Left cardiac atrium (tissue), 4 donors: Measurements from ENCODE around the gene ADAM23. TPM values are rescaled to one million over a fixed set of nuclear protein-coding genes. Genes with fewer than 3 reads are reported as not detected.
A peak's percentile ranks its signal among the peaks of the same experiment; 100 is the strongest.
"Not testable (repeated sequence)": the region's sequence is repeated elsewhere in the genome, so short reads cannot be mapped to it uniquely, and the experiment has no call there.

Experiments used
- ATAC-seq, 2 donors: fragments of 200-7000 bp; cut with Tn5 transposase; one replicate each; pipeline ENCODE4 v1.9.1; 2020; ENCODE audit warnings: mild to moderate bottlenecking in 2 of 2, moderate library complexity in 2 of 2
- DNase-seq: peaks from one replicate; pipeline ENCODE4 v3.0.0-alpha.2; 2020
- intact Hi-C, 2 donors: fragments of 100-400 bp; cut with DNase I; formaldehyde crosslinking; loops; one replicate each; pipeline versions ENCODE4 v1.14.1 to v1.15.1; 2022 to 2023
- long read RNA-seq: library from polyadenylated mRNA; unstranded; transcript quantifications from one replicate; pipeline ENCODE4 v2.0.0, GENCODE V29; 2021
- total RNA-seq, 2 donors: library from RNA; stranded (reverse); fragmentation: NEBNext Ultra II Directional; extraction: Animal tissue kit (Norgen Biotek cat#: 25700); gene quantifications; one replicate each; pipeline ENCODE4 v1.2.1, GENCODE V29; 2021
- donor health status: DM: no; HTN: yes; CAD: no.
- donor health status: DM: no; HTN: yes; CAD: no; lungs with severe emphysema.
- donor health status: DM: yes; HTN: yes; CAD: no.
- donor health status: Dilated cardiomyopathy.

Gene ADAM23, protein sequence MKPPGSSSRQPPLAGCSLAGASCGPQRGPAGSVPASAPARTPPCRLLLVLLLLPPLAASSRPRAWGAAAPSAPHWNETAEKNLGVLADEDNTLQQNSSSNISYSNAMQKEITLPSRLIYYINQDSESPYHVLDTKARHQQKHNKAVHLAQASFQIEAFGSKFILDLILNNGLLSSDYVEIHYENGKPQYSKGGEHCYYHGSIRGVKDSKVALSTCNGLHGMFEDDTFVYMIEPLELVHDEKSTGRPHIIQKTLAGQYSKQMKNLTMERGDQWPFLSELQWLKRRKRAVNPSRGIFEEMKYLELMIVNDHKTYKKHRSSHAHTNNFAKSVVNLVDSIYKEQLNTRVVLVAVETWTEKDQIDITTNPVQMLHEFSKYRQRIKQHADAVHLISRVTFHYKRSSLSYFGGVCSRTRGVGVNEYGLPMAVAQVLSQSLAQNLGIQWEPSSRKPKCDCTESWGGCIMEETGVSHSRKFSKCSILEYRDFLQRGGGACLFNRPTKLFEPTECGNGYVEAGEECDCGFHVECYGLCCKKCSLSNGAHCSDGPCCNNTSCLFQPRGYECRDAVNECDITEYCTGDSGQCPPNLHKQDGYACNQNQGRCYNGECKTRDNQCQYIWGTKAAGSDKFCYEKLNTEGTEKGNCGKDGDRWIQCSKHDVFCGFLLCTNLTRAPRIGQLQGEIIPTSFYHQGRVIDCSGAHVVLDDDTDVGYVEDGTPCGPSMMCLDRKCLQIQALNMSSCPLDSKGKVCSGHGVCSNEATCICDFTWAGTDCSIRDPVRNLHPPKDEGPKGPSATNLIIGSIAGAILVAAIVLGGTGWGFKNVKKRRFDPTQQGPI
- 10 to 100 TPM; 30.2 to 31.1 TPM for total RNA-seq
- long read RNA-seq, full-length matches to known transcripts = 7 of 13 reads
- long read RNA-seq, partial matches to known transcripts = 2 of 13 reads
- long read RNA-seq, other reads (novel, unspliced or antisense) = 4 of 13 reads

DNA sequence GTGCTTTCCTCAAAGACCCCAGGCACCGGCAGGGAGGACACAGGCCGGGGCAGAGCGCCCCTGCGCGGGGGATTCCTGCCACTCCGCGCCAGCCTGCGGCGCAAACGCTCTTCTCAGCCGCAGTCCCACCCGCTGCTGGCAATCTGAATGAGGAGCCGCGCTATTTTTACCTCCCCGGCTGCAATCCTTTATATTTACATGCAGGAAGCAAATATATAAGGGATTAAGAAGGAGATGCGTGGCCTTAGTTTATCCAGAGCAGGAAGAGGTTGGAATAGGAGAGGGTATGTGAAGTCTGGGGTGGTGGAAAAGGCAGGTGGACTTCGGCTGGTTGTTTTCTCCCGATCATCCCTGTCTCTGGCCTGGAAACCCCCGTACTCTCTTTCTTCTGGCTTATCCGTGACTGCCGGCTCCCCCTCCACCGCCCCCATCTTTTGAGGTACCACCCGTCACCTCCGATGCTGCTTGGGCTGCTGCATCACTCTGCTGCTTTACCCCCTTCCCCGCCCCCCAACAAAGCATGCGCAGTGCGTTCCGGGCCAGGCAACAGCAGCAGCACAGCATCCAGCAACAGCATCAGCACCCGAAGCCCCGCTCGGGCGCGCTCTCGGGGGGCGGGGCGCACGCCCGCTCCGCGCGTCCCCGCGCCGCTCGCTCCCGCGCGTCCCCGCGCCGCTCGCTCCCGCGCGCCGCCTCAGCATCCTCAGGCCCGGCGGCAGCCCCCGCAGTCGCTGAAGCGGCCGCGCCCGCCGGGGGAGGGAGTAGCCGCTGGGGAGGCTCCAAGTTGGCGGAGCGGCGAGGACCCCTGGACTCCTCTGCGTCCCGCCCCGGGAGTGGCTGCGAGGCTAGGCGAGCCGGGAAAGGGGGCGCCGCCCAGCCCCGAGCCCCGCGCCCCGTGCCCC lies at the start of gene ADAM23:
Gene ADAM23, plus strand, starts transcription at position 700 of the 902 bp plus-strand sequence. CDS start 335 bp downstream, outside the sequence.
- ATAC-seq (peak; percentile 91), DNase-seq (peak; percentile 51)
- intact Hi-C loops = loop anchor here in 1 of 2 donors (5.0 to 10.0 kb wide), 2 partner anchors 114 to 278 kb away; no protein-coding TSS in a partner anchor

DNA sequence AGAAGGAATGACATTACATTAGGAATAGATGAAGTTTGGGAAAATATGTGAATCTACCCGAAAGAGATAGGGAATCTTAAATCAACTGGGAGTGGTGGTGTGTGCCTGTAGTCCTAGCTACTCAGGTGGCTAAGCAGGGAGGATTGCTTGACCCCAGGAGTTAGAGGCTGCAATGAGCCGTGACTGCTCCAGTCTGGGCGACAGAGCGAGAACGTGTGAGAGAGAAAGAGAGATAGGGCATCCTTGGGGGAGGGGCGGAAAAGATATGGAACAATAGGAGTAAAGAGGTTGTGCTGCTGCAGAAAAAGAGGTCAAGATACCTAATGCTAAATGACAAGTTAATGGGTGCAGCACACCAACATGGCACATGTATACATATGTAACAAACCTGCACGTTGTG lies 47.1 kb upstream of the ADAM23 start:
- ATAC-seq (no peak), DNase-seq (no peak)
- intact Hi-C loops = loop anchor here in 1 of 2 donors (10.0 kb wide), 1 partner anchor 129 kb away; no protein-coding TSS in a partner anchor

DNA sequence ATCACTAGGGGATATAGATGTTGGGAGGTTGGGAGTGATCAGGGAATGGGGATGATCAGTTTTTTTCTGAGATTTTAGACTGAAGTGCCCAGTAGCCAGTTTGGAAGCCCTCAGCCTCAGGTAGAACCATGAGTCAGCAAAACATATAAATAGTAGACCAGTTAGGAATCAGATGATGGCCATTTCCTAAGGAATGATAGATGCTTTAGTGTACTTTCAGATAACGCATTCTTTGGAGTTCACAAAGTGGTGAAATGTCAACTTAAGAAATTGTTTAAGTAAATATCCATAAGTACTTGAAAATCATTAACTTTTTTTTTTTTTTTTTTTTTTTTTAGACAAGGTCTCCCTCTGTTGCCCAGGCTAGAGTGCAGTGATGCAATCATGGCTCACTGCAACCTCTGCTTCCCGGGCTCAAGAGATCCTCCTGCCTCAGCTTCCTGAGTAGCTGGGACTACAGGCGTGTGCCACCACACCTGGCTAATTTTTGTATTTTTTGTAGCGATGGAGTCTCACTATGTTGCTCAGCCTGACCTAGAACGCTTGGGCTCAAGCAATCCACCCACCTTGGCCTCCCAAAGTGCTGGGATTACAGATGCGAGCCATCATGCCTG lies 40.3 kb upstream of the ADAM23 start:
- intact Hi-C loops, DNase-seq, ATAC-seq: not testable (repeated sequence)

DNA sequence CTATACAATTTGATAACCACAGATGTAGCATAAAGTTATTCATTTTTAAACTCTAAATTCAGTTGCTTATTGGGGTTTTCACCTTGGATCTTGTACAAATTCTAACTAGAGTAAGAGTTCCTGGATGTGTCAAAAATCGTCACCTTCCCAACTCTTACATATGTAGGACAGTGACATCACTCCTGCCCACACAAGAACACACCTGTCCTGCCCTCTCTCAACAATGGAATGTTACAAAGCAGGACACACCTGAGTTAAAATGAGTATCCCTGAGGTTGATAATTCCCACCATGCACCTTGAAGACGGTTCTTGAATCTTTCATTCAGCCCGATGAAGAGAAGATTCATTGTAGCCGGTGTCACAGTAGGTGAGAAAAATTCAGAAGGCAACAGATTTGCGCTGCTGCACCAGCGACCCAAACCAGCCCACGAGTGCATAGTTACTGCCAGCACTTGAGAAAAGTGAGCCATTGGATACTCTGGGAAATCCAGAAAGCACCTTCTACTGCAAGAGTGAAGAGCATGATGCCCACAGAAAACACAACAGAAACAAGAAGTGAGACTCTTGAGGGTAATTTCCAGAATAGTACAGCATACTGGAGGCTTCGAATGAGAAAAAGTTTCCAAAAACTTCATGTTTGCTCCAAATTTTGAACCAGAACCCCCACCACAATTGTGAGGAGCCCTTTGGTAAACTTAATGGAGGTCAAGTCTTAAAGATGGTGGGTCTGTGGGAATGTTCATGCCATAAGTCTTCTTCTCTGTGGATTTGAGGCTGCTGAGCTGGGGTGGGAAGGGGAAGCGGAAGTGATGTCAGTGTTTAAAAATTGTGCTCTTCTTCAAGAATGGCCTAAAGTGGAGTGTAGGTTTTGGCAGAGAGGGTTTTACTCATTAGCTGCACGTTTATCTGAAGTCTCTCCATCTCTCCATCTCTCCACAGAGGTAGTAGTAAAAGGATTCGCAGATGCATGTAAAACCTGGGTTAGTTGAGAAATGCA lies 34.7 kb upstream of the ADAM23 start:
- DNase-seq = no peak
- no peak for ATAC-seq
- intact Hi-C loops = no loop called here

DNA sequence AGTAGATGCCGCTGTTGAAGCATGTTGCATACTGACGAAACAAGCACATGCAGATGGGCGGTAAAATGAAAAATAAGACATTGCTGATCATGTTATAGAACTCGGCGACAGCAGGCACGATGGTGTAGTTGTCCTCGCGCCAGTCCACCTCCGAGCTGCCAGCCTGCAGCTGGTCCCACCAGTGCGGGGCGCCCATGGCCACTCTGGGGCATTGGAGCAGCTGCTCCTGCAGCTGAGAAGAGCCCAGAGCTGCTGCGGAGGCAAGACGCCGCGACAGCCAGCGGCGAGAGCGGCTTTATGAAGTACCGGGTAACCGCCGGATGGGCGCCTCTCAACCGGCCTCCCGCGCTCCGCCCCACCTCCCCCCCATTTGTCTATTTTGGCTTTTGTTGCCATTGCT lies 32.6 kb upstream of the ADAM23 start:
- intact Hi-C loops = no loop called here
- ATAC-seq (no peak), DNase-seq (no peak)

DNA sequence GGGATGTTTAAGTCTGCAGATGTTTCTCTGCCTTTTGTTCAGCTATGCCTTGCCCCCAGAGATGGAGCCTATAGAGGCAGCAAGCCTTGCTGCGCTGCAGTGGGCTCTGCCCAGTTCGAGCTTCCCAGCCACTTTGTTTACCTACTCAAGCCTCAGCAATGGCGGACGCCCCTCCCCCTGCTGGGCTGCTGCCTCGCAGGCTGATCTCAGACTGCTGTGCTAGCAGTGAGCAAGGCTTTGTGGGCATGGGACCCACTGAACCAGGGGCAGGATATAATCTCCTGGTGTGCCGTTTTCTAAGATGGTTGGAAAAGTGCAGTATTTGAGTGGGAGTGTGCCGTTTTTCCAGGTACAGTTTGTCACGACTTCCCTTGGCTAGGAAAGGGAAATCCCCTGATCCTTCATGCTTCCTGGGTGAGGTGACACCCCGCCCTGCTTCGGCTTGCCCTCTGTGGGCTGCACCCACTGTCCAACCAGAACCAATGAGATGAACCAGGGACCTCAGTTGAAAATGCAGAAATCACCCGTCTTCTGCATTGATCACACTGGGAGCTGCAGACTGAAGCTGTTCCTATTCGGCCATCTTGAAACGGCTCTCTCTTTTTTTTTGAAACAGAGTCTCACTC lies 27.6 kb upstream of the ADAM23 start:
- DNase-seq (no peak), ATAC-seq (no peak)
- intact Hi-C loops = no loop called here

DNA sequence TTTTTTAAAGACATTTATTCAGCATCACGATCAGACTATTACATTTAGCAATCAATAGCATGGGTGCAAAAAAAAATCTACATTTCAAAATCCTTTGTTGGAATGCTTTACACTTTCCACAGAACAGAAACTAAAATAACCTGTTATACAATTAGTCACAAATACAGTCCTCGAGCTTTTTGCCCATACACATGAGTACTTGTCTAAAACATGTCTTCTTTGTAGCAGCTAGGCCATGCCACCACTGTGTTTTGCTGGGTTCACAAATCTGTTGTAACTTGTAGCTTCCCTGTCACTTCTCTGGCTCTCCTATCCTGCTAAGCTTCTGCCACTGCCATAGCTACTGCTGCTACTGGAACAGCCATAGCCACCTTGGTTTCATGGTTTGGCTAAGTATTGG lies 24.4 kb upstream of the ADAM23 start:
- DNase-seq (no peak), ATAC-seq (no peak)
- intact Hi-C loops = no loop called here

DNA sequence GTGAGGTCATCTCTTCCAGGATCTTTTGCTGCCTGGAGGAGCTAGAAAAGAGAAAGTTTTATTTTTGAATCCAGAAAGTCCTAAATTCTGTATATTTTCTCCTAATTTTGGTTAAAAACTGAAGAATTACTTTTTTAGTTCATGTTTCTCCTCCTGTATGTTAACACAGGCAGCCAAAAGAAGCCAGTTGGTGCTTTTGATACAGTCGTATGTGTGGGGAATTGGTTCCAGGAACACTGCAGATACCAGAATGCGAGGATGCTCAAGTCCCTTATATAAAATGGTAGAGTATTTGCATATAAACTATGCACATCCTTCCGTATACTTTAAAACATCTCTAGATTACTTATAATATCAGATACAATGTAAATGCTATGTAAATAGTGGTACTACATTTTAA lies 22.6 kb upstream of the ADAM23 start:
- intact Hi-C loops = no loop called here
- ATAC-seq = no peak
- no peak for DNase-seq

DNA sequence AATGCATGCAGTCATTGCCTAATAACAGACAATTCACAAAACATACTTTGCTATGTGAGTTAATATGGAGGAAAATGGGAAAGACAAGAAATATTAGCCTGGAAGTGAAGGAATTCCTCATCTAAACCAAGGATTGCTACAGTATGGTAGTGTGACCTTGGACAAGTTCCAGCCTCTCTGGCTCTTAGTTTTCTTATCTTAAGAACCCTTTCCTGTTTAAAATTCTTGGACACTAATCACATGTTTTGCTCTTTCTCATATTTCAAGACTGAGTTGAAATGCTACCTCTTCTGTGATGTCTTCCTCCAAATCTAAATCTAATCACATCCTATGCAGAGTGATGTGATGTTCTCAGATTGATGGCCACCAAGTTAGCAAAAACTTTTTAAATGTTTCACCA lies 20.8 kb upstream of the ADAM23 start:
- intact Hi-C loops = no loop called here
- no peak for ATAC-seq
- no peak for DNase-seq

DNA sequence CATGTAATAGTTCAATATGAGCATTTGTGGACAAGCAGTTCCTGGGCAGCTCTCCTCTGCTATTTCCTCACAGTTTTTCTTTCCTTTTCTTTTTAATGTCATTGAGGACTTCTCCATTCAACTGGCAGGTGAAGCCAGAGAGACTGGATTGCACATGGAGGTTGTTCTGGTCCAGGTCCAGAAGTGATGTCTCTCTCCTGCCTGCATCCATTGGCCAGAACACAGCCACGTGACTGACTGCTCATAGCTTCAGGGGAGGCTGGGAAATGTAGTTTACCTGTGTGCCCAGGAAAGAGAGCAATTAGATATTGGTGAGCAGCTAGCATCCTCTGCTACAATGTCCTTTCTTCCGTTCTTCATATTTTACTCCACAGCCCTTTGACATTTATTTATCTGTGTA lies 20.2 kb upstream of the ADAM23 start:
- intact Hi-C loops = no loop called here
- no peak for DNase-seq
- no peak for ATAC-seq

DNA sequence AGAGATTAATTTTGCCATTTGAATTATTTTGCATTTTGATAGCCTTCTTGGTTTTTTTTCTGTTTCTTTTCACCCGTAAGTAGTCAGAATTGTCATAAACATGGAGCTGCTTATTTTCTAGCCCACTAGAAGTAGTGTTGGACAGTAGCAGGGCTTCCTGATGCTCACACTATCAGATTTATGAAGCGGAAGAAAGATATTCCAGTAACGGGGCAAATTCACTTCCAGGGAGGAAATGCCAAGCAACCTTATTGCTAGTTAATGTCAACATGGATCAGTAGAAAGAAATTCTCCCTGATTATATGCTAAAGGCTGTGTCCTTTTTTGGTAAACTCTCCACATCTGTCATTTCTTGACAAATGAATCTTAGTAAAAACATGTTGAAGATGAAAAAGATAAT lies 19.2 kb upstream of the ADAM23 start:
- ATAC-seq (no peak), DNase-seq (no peak)
- intact Hi-C loops = no loop called here

DNA sequence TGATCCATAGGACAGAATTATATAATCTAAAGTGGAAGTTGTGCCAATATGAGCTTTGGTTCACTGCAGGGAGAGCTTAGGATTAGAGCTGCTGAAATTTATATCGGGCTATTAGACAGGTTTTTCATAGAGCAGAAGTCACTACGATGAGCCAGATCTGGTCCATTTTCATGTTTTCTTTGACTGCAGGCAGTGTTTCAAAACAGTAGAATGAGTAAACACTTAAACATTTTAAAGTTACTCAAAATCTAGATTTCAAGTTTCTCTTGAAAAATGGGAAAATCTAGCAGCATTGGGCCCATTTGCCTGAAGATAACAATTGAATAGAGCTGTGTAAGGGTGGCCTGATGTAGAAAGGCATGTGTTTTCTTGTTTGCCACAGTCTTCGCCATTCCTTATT lies 14.5 kb upstream of the ADAM23 start:
- intact Hi-C loops = no loop called here
- ATAC-seq = no peak

DNA sequence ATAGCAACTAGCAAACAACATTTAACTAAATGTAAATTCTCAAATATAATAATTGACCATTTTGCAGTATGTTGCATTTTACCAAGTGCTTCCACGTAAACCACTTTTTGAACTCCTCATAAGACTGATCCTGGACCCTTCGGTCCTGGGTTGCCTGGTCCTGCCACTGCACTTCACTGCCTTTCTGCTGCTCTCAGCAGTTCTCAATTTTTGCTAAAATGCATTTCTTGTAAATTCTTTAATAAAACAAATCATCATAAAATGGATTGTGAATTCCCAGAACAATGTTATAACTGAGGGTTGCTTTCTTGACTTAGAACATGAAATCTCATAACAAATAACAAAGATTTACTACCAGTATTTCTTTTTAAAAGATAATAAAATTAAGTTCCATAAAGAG lies 12.9 kb upstream of the ADAM23 start:
- intact Hi-C loops = no loop called here
- DNase-seq = no peak
- no peak for ATAC-seq

More for the DNA sequence above, 14.5 kb upstream of the ADAM23 start:
- DNase-seq = no peak

DNA sequence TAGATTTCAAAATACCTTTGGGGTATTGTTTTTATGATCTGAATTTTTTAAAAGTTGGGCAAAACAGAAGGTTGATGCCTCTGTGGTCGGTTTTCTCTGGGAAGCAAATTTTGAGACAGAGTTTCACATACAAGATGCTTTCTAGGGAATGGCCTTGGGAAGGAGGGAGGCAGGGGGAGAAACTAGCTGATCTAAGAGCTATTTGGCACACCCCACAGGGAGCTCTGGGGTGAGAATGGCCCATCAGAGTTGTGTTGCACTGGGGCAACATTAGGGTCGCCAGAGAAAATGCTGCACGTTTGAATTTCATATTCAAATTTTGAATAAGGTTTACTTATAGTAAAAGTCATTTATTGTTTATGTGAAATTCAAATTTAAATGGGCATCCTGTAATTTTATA lies 11.9 kb upstream of the ADAM23 start:
- no peak for DNase-seq
- intact Hi-C loops = no loop called here
- no peak for ATAC-seq

DNA sequence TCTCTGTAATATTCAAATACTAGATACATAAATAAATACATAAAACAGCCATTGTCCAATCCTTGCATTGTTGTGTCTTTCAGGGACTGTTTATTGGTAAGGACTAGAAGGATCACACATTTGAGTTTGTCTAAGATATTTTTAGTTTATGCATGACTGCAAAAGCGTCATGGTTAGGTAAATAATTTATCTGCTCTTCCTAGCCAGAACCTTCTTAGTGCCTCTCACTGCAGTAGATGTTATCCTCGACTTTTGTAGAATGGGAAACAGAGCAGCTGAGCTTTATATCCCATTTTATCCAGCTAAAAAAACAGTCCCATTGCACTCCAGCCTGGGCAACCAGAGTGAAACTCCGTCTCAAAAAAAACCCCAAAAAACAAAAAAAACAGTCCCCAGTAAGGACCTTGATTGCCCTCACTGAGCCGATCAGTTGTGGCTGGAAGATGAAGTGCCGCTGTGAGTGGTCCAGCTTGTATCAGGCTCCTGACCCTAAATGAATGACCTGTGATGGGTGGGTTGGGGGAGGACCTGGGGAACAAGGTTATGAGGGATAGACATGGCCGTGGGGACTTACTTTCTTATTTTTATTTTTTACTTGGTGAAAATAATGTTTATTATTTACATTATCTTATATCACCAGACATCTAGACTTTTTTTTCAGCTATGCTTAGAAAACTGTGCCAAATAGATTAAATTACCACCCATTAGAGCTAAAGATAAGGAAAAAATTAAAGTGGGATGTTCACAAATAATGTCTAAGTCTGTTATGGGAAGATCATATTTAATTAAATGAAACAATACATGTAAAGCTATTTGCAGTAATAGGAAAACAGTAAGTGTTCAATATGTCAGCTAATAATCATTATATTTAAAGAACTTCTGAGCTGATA lies 10.9 kb upstream of the ADAM23 start:
- intact Hi-C loops = no loop called here
- no peak for DNase-seq
- ATAC-seq = no peak

DNA sequence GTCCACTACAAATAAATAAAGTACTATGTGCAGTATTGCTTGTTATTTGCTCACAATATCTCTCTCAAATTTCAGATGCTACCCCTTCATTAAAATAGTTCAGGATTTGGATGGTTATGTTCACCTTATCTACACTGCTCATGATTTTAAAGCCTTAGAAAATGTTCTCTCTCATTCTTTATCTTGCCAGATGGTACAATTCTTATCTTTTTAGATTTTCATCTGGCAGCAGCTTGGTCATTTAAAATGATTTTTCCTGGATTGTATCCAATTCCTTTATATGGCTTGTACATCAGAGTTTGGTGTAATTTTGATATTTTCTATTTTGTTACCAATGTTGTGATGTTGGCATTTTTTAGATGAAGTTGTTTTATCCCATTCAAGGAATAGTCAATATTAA lies 10.1 kb upstream of the ADAM23 start:
- no peak for DNase-seq
- ATAC-seq = no peak
- intact Hi-C loops = no loop called here
